DND-41 (cell line): ENCODE measurements around the gene NAGLU.
A peak's percentile ranks its signal among the peaks of the same experiment; 100 is the strongest.

Experiments used
- ATAC-seq: fragments of 200-7000 bp; cut with Tn5 transposase; 3 replicates; pipeline ENCODE4 v1.9.1; 2021; ENCODE audit warnings: low read depth; ENCODE audit not compliant: insufficient read depth
- DNase-seq: peaks from one replicate; pipeline ENCODE4 v3.0.0-alpha.2; 2020
- H2AFZ ChIP-seq: 2 replicates; pipeline ENCODE4 v1.6.0; 2012; ENCODE audit warnings: low read depth, low read length
- H3K27ac ChIP-seq: 2 replicates; pipeline ENCODE4 v1.5.1; 2012; ENCODE audit warnings: low read length, inconsistent platforms
- H3K27me3 ChIP-seq: fragments of 200-600 bp; sonication (generic); 2 replicates; pipeline ENCODE4 v1.6.0; 2012; ENCODE audit warnings: low read length, mild to moderate bottlenecking, inconsistent platforms; ENCODE audit not compliant: insufficient read depth, poor library complexity
- H3K36me3 ChIP-seq: 2 replicates; pipeline ENCODE4 v1.5.1; 2012; ENCODE audit warnings: low read length, inconsistent platforms; ENCODE audit not compliant: insufficient read depth
- H3K4me1 ChIP-seq: 2 replicates; pipeline ENCODE4 v1.5.1; 2012; ENCODE audit warnings: mild to moderate bottlenecking, low read length; ENCODE audit not compliant: insufficient read depth
- H3K4me2 ChIP-seq: 2 replicates; pipeline ENCODE4 v1.6.0; 2012; ENCODE audit warnings: mild to moderate bottlenecking, moderate library complexity, low read length, inconsistent platforms; ENCODE audit not compliant: insufficient read depth
- H3K4me3 ChIP-seq, 2 experiments: fragments of 200-600 bp in 1 of 2; shearing (Covaris generic) in 1 of 2; 2 replicates each; pipeline ENCODE4 v1.5.1; 2012 to 2016; ENCODE audit warnings: inconsistent platforms in 2 of 2, low read length in 2 of 2, mild to moderate bottlenecking in 2 of 2, low read depth in 1 of 2, moderate library complexity in 1 of 2
- H3K79me2 ChIP-seq: 2 replicates; pipeline ENCODE4 v1.6.0; 2012; ENCODE audit warnings: low read length, inconsistent platforms; ENCODE audit not compliant: insufficient read depth
- H3K9ac ChIP-seq: 2 replicates; pipeline ENCODE4 v1.6.0; 2012; ENCODE audit warnings: low read depth, mild to moderate bottlenecking, inconsistent platforms, low read length, moderate library complexity
- H3K9me3 ChIP-seq: 2 replicates; pipeline ENCODE4 v1.5.1; 2012; ENCODE audit warnings: low read length, moderate library complexity, mild to moderate bottlenecking, inconsistent platforms; ENCODE audit not compliant: insufficient read depth, severe bottlenecking
- H4K20me1 ChIP-seq: 2 replicates; pipeline ENCODE4 v1.6.0; 2012; ENCODE audit warnings: low read length; ENCODE audit not compliant: insufficient read depth
- CTCF ChIP-seq: IDR thresholded peaks from 2 replicates; pipeline ENCODE4 v1.5.1; 2012; ENCODE audit warnings: borderline replicate concordance, low read length, moderate library complexity, mild to moderate bottlenecking; ENCODE audit not compliant: poor library complexity, severe bottlenecking; ENCODE audit errors: extremely low read depth
- EZH2 ChIP-seq: IDR thresholded peaks from 3 replicates; pipeline ENCODE4 v1.6.1; 2012; ENCODE audit warnings: borderline replicate concordance, low read depth, mild to moderate bottlenecking, moderate library complexity, low read length, inconsistent platforms; ENCODE audit not compliant: severe bottlenecking

Gene NAGLU

GRCh38 chr17:42536372-42537155, 523 bp downstream of the NAGLU start:
- Histone ChIP-seq H3K27me3 (no peaks in the 10 kb centered on the region), H3K4me3 (peak overlapping the region; percentile 36 to 67; a peak in 3 of 4 replicates), H4K20me1 (peaks cover 7% of the 10 kb centered on the region; the same call in 1 of the 2 replicates), H3K27ac (peak overlapping the region; percentile 59), H3K36me3 (peaks cover 21% of the 10 kb centered on the region), H3K79me2 (peaks cover 10% of the 10 kb centered on the region), H3K9me3 (no peaks in the 10 kb centered on the region), H2AFZ (peak overlapping the region; percentile 69), H3K9ac (peak overlapping the region; percentile 71), H3K4me2 (peak overlapping the region; percentile 77), H3K4me1 (peaks cover 43% of the 10 kb centered on the region)
- TF ChIP-seq CTCF = peak; percentile 14
- no peak for TF ChIP-seq EZH2
- ATAC-seq = peak; percentile 59
- peak; percentile 75 for DNase-seq

DNA sequence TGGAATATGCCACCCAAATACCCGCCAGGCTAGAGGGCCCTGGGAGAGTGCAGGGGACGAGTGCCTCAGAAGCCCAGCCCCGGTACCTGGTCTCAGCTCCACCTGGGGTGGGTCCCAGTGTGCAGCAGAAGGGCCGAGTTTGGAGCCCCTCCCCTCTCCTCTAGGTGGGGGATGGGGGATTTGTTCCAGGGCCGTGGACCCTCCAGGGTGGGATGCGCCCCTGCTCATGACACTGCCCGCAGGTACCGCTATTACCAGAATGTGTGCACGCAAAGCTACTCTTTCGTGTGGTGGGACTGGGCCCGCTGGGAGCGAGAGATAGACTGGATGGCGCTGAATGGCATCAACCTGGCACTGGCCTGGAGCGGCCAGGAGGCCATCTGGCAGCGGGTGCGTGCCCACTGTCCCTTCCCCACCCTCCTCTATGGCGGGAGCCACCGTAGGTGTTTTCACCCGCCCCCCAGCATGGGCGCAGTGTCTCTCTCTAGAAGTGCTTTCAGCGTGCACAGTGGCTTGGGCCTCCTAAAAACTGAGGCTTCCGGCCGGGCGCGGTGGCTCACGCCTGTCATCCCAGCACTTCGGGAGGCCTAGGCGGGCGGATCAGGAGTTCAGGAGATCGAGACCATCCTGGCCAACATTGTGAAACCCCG, 1.2 kb downstream of the NAGLU start:
- Histone ChIP-seq H3K4me2 (peak overlapping the region; percentile 77), H3K79me2 (peaks cover 10% of the 10 kb centered on the region), H3K36me3 (peaks cover 21% of the 10 kb centered on the region), H3K4me1 (peaks cover 39% of the 10 kb centered on the region), H3K9me3 (no peaks in the 10 kb centered on the region), H4K20me1 (peaks cover 7% of the 10 kb centered on the region; the same call in 1 of the 2 replicates), H2AFZ (no peak overlapping the region), H3K4me3 (peak overlapping the region; percentile 36 to 67; a peak in 3 of 4 replicates), H3K9ac (peak overlapping the region; percentile 71), H3K27ac (peak overlapping the region; percentile 59), H3K27me3 (no peaks in the 10 kb centered on the region)
- no peak for DNase-seq
- no peak for TF ChIP-seq CTCF
- no peak for TF ChIP-seq EZH2
- no peak for ATAC-seq

- Histone ChIP-seq H3K36me3 (peaks cover 25% of the 10 kb centered on the region), H3K9me3 (no peaks in the 10 kb centered on the region), H3K27ac (no peak overlapping the region), H3K4me1 (peaks cover 35% of the 10 kb centered on the region), H3K27me3 (no peaks in the 10 kb centered on the region), H3K4me2 (peak overlapping the region; percentile 30; the same call in 1 of the 2 replicates), H3K9ac (no peak overlapping the region), H2AFZ (no peak overlapping the region), H4K20me1 (peaks cover 7% of the 10 kb centered on the region; the same call in 1 of the 2 replicates), H3K79me2 (peaks cover 10% of the 10 kb centered on the region), H3K4me3 (no peak overlapping the region)
- ATAC-seq (no peak), DNase-seq (no peak)
- TF ChIP-seq CTCF = no peak
- TF ChIP-seq EZH2 = no peak
Measured at GRCh38 chr17:42537826-42538451, 1.9 kb downstream of the NAGLU start.
